Heart left ventricle (tissue), 16 donors: Measurements from ENCODE around the gene C8A. TPM values are rescaled to one million over a fixed set of nuclear protein-coding genes. Genes with fewer than 3 reads are reported as not detected.

ENCODE experiments used
- ATAC-seq, 4 donors: fragments of 200-7000 bp; cut with Tn5 transposase; one replicate each; pipeline ENCODE4 v1.9.1; 2020 to 2022; ENCODE audit warnings: moderate library complexity in 4 of 4, mild to moderate bottlenecking in 3 of 4, moderate number of reproducible peaks in 1 of 4
- DNase-seq, 5 donors: peaks; one replicate each; pipeline ENCODE4 v3.0.0-alpha.2; 2020
- H3K27ac ChIP-seq, 12 donors: fragments of 200-600 bp; sonication (generic) in 4 of 12; one replicate each; pipeline versions ENCODE4 v1.5.0 to v1.8.0; 2016 to 2022; ENCODE audit warnings: mild to moderate bottlenecking in 2 of 12
- H3K27me3 ChIP-seq, 9 donors: fragments of 200-600 bp; sonication (generic) in 2 of 9; one replicate each; pipeline versions ENCODE4 v1.5.1 to v1.8.0; 2016 to 2022; ENCODE audit warnings: mild to moderate bottlenecking in 3 of 9
- H3K36me3 ChIP-seq, 9 donors: fragments of 200-600 bp; sonication (generic) in 2 of 9; one replicate each; pipeline versions ENCODE4 v1.5.0 to v1.8.0; 2018 to 2022; ENCODE audit warnings: mild to moderate bottlenecking in 2 of 9
- H3K4me1 ChIP-seq, 12 donors: fragments of 200-600 bp; sonication (generic) in 4 of 12; one replicate each; pipeline versions ENCODE4 v1.5.0 to v1.8.0; 2016 to 2022; ENCODE audit warnings: mild to moderate bottlenecking in 3 of 12
- H3K4me3 ChIP-seq, 12 donors: fragments of 200-600 bp; sonication (generic) in 4 of 12; one replicate each; pipeline versions ENCODE4 v1.5.0 to v1.8.0; 2017 to 2022; ENCODE audit warnings: mild to moderate bottlenecking in 9 of 12, moderate library complexity in 4 of 12
- H3K9me3 ChIP-seq, 12 donors: fragments of 200-600 bp; sonication (generic) in 4 of 12; one replicate each; pipeline versions ENCODE4 v1.5.0 to v1.8.0; 2016 to 2022; ENCODE audit warnings: mild to moderate bottlenecking in 1 of 12
- POLR2A ChIP-seq, 2 donors: fragments of 450-650 bp; IDR thresholded peaks; one replicate each; pipeline ENCODE4 v1.6.1; 2017; ENCODE audit warnings: antibody characterized with exemption in 2 of 2, mild to moderate bottlenecking in 2 of 2, moderate library complexity in 2 of 2
- WGBS, 4 donors: extraction: QIAGEN DNeasy Blood & Tissue Kit in 2 of 4; methylation state at CpG; one replicate each; pipeline versions ENCODE4 v1.1.5 to v1.1.7; 2013 to 2018; 5-methylcytosine and 5-hydroxymethylcytosine counted together
- intact Hi-C, 10 donors: fragments of 100-400 bp; cut with DNase I; formaldehyde crosslinking; loops; one replicate each; pipeline versions ENCODE4 v1.11.1 to v1.14.2; 2022
- polyA plus RNA-seq, 2 donors: library from polyadenylated mRNA; stranded (reverse); fragments of 200-250 nt; gene quantifications; one replicate each; pipeline ENCODE4 v1.2.3, GENCODE V29; 2013
- total RNA-seq, 9 donors: library from RNA; depleted of rRNA in 2 of 9; stranded (reverse); fragments of >200 nt in 2 of 9; fragmentation: NEBNext Ultra II Directional in 3 of 9; extraction: Animal tissue kit (Norgen Biotek cat#: 25700) in 3 of 9; gene quantifications; one replicate each; pipeline versions ENCODE4 v1.1.0 to v1.2.4, GENCODE V29; 2016 to 2023
- TF ChIP-seq, protein P1 (sequence below), 12 donors: fragments of 200-600 bp; sonication (generic) in 4 of 12; IDR thresholded peaks; one replicate each; pipeline versions ENCODE4 v1.5.0 to v1.8.0; 2018 to 2022; ENCODE audit warnings: antibody characterized with exemption in 12 of 12, mild to moderate bottlenecking in 5 of 12
- donor health status: ischemic (EF 13 %, LVEDD 7.1; RV severe dilation, severe dysfunction).
- donor health status: healthy with polysubstance abuse.
- donor health status: DM: no; HTN: yes; CAD: no.
- donor health status: DM: no; HTN: no; CAD: no.
- donor health status: ischemic (EF 25% LVEDD 6.9; RV normal size, moderate dysfunction).
- donor health status: ischemic (EF 25% LVEDD 5.7; RV mildly dilated, moderate dysfunction).
- donor health status: healthy.
- donor health status: DM: yes; HTN: yes; CAD: no.
- donor health status: ischemic (EF 35%, LVEDD 5.7; RV mildly dilated, moderate dysfunction).
- donor health status: nonischemic (EF 11% LVEDD 7.7; RV severe dilation, severe dysfunction).
- donor health status: DM: yes; HTN: yes; CAD: no.
- donor health status: PGD.
- donor health status: ischemic (EF 29% LVEDD 5.4; RV normal size, mild dysfunction).
- donor health status: nonischemic (EF 23%, LVEDD 6.1; RV moderate dilation, normal function).

C8A gene
- total and polyA plus RNA-seq, 11 donors: not detected

DNA sequence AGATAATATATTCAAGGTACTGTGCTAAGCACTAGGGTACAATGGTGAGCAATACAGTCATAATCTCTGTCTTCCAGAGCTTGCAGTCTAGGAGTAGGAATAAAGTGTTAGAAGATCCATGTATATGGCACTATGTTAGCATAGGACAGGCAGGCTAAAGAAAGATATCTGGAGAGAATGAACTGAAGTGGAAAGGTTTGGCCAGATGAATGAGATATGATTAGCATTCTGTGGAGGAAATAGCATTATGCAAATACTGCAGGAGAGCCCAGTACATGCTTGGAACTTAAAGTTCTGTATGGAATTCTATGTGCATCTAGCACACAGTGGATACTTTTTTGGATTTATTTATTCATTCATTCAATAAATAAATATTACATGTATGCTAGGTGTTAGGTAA lies 4.7 kb downstream of the C8A start:
- Histone ChIP-seq H3K36me3 (no peaks in the 10 kb centered on the region), H3K4me3 (no peak overlapping the region), H3K27ac (no peak overlapping the region), H3K4me1 (no peaks in the 10 kb centered on the region), H3K27me3 (peaks cover 0 to 9% (median 0%) of the 10 kb centered on the region in 9 donors), H3K9me3 (no peaks in the 10 kb centered on the region)
- TF ChIP-seq, protein P1, sequence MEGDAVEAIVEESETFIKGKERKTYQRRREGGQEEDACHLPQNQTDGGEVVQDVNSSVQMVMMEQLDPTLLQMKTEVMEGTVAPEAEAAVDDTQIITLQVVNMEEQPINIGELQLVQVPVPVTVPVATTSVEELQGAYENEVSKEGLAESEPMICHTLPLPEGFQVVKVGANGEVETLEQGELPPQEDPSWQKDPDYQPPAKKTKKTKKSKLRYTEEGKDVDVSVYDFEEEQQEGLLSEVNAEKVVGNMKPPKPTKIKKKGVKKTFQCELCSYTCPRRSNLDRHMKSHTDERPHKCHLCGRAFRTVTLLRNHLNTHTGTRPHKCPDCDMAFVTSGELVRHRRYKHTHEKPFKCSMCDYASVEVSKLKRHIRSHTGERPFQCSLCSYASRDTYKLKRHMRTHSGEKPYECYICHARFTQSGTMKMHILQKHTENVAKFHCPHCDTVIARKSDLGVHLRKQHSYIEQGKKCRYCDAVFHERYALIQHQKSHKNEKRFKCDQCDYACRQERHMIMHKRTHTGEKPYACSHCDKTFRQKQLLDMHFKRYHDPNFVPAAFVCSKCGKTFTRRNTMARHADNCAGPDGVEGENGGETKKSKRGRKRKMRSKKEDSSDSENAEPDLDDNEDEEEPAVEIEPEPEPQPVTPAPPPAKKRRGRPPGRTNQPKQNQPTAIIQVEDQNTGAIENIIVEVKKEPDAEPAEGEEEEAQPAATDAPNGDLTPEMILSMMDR (IDR thresholded peaks at IDR 0.05): no peak
- no peak for TF ChIP-seq POLR2A (IDR thresholded peaks at IDR 0.05)
- ATAC-seq: no peak
- intact Hi-C loops: no loop called here
- no peak for DNase-seq

DNA sequence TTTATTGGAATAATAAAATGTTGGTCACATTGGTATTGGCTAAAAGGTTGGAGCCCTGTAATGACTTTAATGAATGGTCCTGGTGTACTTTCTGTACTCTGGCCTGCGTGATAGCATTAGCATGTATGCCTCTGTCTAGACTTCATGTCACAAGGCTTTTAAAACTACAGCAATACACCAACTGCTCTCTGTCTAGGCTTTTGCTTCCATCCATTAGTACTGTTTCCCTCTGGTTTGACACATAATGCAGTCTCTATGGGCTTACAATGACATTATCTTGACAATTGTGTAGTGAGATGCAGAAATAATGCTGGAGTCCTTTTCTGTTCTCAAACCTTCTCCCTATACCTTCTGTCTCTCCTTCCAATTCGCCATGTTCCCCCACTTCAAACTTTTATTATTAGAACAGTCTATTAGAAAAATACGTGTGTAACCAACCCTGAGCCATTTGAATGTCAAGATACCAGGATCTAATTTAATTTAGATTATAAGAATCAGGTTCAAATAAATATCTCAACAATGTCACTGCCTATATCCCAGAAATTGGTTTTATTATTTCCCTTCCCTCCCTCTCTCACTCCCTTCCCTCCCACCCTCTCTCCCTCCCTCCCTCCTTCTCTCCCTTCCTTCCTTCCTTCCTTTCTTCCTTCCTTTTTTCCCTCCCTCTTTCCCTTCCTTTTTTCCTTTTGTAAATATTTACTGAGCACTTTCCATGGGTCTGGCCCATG lies 8.8 kb downstream of the C8A start:
- peaks cover 0 to 6% (median 0%) of the 10 kb centered on the region in 9 donors for H3K27me3 ChIP-seq
- TF ChIP-seq, protein P1 (IDR thresholded peaks at IDR 0.05): no peak
- no peak for TF ChIP-seq POLR2A (IDR thresholded peaks at IDR 0.05)
- WGBS, 4 donors: 79 to 83% (median 82%) methylated on average over 3 of the region's 3 CpGs
- H3K4me1 ChIP-seq: no peaks in the 10 kb centered on the region
- H3K9me3 ChIP-seq: peaks cover 0 to 5% (median 0%) of the 10 kb centered on the region in 12 donors
- ATAC-seq: no peak
- intact Hi-C loops: no loop called here
- DNase-seq: no peak
- no peak overlapping the region for H3K27ac ChIP-seq
- H3K4me3 ChIP-seq: no peak overlapping the region
- H3K36me3 ChIP-seq: no peaks in the 10 kb centered on the region

DNA sequence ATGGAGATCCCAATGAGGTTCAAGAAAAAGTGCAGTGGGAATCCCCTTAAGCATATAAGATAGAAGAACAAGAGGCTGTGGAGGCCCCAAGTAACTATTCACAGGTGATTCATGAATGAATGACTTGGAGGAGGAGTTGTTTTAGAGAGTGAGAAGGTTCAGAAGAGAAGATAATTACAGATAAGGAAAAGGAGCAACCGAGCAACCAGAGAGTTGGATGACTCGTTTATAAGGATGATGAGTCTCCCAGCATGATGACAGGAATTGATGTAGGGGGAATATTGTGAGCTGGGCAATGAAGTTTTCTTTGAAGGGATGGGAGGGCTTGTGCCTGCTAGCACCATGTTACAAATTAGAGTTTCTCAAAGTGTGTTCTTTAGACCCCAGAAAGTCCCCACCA lies 9.8 kb downstream of the C8A start:
- ATAC-seq (no peak), DNase-seq (no peak)
- TF ChIP-seq, protein P1 (IDR thresholded peaks at IDR 0.05): no peak
- no peak for TF ChIP-seq POLR2A (IDR thresholded peaks at IDR 0.05)
- intact Hi-C loops: no loop called here
- Histone ChIP-seq H3K36me3 (no peaks in the 10 kb centered on the region), H3K27me3 (peaks cover 0 to 6% (median 0%) of the 10 kb centered on the region in 9 donors), H3K9me3 (peaks cover 0 to 5% (median 0%) of the 10 kb centered on the region in 12 donors), H3K4me3 (no peak overlapping the region), H3K4me1 (no peaks in the 10 kb centered on the region), H3K27ac (no peak overlapping the region)
- WGBS, 4 donors: 54 to 63% (median 56%) methylated on average over 2 of the region's 2 CpGs

DNA sequence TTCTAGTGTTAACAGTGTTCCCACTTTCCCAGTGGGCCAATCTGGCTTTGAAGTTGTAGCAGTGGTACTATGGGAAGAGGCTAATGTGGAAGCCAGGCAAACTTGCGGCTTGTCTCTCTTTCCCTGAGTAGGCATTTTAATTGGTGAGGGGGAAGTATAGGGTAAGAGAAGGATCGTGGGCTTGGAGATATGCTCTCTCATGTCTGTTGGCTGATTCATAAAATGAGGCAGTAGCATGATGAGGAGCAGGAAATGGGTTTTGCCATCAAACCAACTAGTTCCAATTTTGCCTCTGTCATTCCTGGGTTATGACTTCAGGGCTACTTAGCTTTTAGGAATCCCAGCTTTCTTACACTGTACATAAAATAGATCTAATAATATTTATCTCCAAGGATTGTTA lies 12.1 kb downstream of the C8A start:
- peaks cover 0 to 6% (median 0%) of the 10 kb centered on the region in 9 donors for H3K27me3 ChIP-seq
- intact Hi-C loops: no loop called here
- WGBS, 4 donors: 57 to 65% (median 62%) methylated on average over 2 of the region's 2 CpGs
- H3K9me3 ChIP-seq: peaks cover 0 to 5% (median 0%) of the 10 kb centered on the region in 12 donors
- no peak overlapping the region for H3K27ac ChIP-seq
- no peak for DNase-seq
- no peaks in the 10 kb centered on the region for H3K36me3 ChIP-seq
- H3K4me1 ChIP-seq: no peaks in the 10 kb centered on the region
- TF ChIP-seq, protein P1 (IDR thresholded peaks at IDR 0.05): no peak
- no peak for ATAC-seq
- no peak overlapping the region for H3K4me3 ChIP-seq
